SU-DHL-6 (cell line): ENCODE results near the gene RFTN1.

Experiments used
- H2AFZ ChIP-seq: fragments of 200-600 bp; sonication (generic); 2 replicates; pipeline ENCODE4 v1.6.1; 2014; ENCODE audit warnings: low read depth, mild to moderate bottlenecking, moderate library complexity, mixed read lengths, antibody characterized with exemption, low read length; ENCODE audit not compliant: severe bottlenecking
- H3F3A ChIP-seq: fragments of 200-600 bp; shearing (Covaris generic); 2 replicates; pipeline ENCODE4 v1.6.0; 2016; ENCODE audit warnings: antibody characterized with exemption, mild to moderate bottlenecking; ENCODE audit not compliant: insufficient read depth
- H3K27ac ChIP-seq: fragments of 200-600 bp; sonication (generic); 2 replicates; pipeline ENCODE4 v1.5.1; 2016; ENCODE audit warnings: low read depth, mild to moderate bottlenecking, low read length, moderate library complexity, mixed read lengths
- H3K27me3 ChIP-seq: fragments of 200-600 bp; sonication (generic), shearing (Covaris generic); 2 replicates; pipeline ENCODE4 v1.6.0; 2014; ENCODE audit warnings: mild to moderate bottlenecking, low read length
- H3K36me3 ChIP-seq: fragments of 200-600 bp; sonication (generic); 2 replicates; pipeline ENCODE4 v1.6.1; 2014; ENCODE audit warnings: mild to moderate bottlenecking, low read length, mixed read lengths
- H3K4me2 ChIP-seq: fragments of 300-600, 200-600 bp; shearing (Covaris generic), sonication (generic); 2 replicates; pipeline ENCODE4 v1.6.0; 2014; ENCODE audit warnings: low read length, low read depth, mild to moderate bottlenecking; ENCODE audit not compliant: poor library complexity, severe bottlenecking
- H3K4me3 ChIP-seq: fragments of 200-600 bp; sonication (generic); 2 replicates; pipeline ENCODE4 v1.5.1; 2014; ENCODE audit warnings: antibody characterized with exemption, low read length, mild to moderate bottlenecking, mixed read lengths; ENCODE audit not compliant: insufficient read depth, poor library complexity, severe bottlenecking
- H3K79me2 ChIP-seq: fragments of 200-600 bp; sonication (generic); 2 replicates; pipeline ENCODE4 v1.6.1; 2014; ENCODE audit warnings: mild to moderate bottlenecking, low read length, moderate library complexity; ENCODE audit not compliant: insufficient read depth
- H3K9ac ChIP-seq: fragments of 200-600 bp; sonication (generic); 2 replicates; pipeline ENCODE4 v1.7.0; 2014; ENCODE audit warnings: mild to moderate bottlenecking, low read length
- H3K9me2 ChIP-seq: fragments of 200-600 bp; sonication (generic); replicated peaks from 2 replicates; pipeline ENCODE4 v1.6.1; 2014; ENCODE audit warnings: low read length; ENCODE audit not compliant: insufficient read depth
- H3K9me3 ChIP-seq: fragments of 200-600 bp; sonication (generic); 2 replicates; pipeline ENCODE4 v1.6.1; 2014; ENCODE audit warnings: low read length, mixed read lengths; ENCODE audit not compliant: insufficient read depth
- H4K20me1 ChIP-seq: fragments of 200-600 bp; sonication (generic); 2 replicates; pipeline ENCODE4 v1.6.1; 2014; ENCODE audit warnings: low read depth, mild to moderate bottlenecking, antibody characterized with exemption, low read length, moderate library complexity, mixed read lengths
- EZH2phosphoT487 ChIP-seq: fragments of 200-600 bp; sonication (generic), shearing (Covaris generic); conservative IDR thresholded peaks from 2 replicates; pipeline ENCODE4 v1.6.1; 2018; ENCODE audit warnings: mild to moderate bottlenecking, antibody characterized with exemption, low read length, moderate library complexity, mixed read lengths
- TF ChIP-seq, protein P1 (sequence below): fragments of 200-600 bp; sonication (generic); IDR thresholded peaks from one replicate; pipeline ENCODE4 v1.5.1; 2017; ENCODE audit warnings: antibody characterized with exemption, mild to moderate bottlenecking, low read length, moderate library complexity; ENCODE audit not compliant: insufficient read depth, poor library complexity, severe bottlenecking

Gene RFTN1

DNA sequence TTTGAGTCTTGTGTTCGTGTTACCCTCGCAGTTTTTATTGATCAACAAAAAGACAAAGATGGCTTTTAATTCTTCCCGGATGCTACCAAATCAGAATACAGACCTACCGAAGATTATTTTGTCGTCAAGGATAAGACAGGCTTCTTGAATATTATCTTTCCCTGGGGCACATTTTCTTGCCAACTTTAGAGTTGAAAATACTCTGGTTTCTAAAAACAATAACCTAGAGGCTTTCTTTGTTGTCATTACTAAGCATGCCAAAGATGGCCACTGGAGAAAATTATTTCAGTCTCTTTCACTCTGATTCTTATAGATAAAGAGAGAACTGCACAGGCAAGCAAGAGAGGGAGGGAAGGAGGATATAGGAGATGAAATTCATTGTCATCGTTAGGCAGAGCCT, 214.6 kb downstream of the RFTN1 start:
- H3K36me3 ChIP-seq: peaks cover 22% of the 10 kb centered on the region
- no peak overlapping the region for H3K27ac ChIP-seq
- H2AFZ ChIP-seq: no peak overlapping the region
- H4K20me1 ChIP-seq: no peaks in the 10 kb centered on the region
- H3K79me2 ChIP-seq: no peaks in the 10 kb centered on the region
- H3K4me3 ChIP-seq: no peak overlapping the region
- H3K9me3 ChIP-seq: no peaks in the 10 kb centered on the region
- H3K4me2 ChIP-seq: no peak overlapping the region
- no peaks in the 10 kb centered on the region for H3K27me3 ChIP-seq
- no peak overlapping the region for H3K9ac ChIP-seq
- H3K9me2 ChIP-seq: no peaks in the 10 kb centered on the region
- no peak for TF ChIP-seq EZH2phosphoT487
- TF ChIP-seq, protein P1, sequence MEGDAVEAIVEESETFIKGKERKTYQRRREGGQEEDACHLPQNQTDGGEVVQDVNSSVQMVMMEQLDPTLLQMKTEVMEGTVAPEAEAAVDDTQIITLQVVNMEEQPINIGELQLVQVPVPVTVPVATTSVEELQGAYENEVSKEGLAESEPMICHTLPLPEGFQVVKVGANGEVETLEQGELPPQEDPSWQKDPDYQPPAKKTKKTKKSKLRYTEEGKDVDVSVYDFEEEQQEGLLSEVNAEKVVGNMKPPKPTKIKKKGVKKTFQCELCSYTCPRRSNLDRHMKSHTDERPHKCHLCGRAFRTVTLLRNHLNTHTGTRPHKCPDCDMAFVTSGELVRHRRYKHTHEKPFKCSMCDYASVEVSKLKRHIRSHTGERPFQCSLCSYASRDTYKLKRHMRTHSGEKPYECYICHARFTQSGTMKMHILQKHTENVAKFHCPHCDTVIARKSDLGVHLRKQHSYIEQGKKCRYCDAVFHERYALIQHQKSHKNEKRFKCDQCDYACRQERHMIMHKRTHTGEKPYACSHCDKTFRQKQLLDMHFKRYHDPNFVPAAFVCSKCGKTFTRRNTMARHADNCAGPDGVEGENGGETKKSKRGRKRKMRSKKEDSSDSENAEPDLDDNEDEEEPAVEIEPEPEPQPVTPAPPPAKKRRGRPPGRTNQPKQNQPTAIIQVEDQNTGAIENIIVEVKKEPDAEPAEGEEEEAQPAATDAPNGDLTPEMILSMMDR: no peak
- peaks cover 8% of the 10 kb centered on the region for H3F3A ChIP-seq

DNA sequence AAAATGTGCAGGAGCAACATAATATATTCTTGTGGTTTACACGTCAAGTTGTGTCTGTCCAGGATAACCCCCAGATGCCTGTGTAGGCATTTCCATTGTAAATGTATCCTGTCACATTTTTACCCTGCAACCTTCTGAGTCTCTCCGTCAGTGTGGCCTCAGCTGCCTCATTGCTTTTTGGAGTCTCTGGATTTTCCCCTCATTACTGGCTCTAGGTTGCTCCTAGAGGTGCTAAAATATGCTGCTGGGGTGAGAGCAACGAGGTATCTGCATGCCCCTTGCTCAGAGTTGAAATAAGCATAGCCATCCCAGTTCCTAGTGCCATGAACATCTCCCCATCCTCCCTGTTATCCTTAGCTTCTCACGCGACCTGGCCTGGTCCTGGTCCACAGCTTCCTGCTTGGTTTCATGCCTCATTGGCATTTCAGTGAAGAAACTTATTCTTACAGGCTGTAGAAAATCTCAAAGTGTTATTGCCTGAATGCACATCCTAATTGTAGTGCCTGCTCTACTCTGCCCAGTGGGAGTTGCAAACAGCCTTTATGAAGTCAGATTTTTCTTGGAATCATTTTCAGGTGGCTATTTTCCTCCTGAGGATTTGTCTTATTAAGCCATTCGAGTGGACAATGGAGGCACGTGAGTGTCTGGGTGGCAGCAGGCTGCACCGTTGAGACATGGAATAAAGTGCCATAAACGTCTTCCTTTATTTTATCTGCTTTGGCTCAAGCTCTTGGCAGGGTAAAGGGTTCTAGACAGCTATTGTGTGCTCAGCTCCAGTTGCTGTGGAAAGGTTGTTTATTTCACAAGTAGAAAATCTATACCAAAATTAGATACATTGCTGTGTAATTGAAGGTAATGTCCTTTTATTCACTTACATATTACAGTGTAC, 215.3 kb downstream of the RFTN1 start:
- Histone ChIP-seq H3K36me3 (peaks cover 28% of the 10 kb centered on the region), H3K4me2 (no peak overlapping the region), H3K79me2 (no peaks in the 10 kb centered on the region), H3K27ac (no peak overlapping the region), H4K20me1 (no peaks in the 10 kb centered on the region), H3F3A (peaks cover 3% of the 10 kb centered on the region), H3K9me2 (no peaks in the 10 kb centered on the region), H3K4me3 (no peak overlapping the region), H3K9me3 (peaks cover 6% of the 10 kb centered on the region; the same call in 1 of the 2 replicates), H2AFZ (no peak overlapping the region), H3K9ac (no peak overlapping the region), H3K27me3 (no peaks in the 10 kb centered on the region)
- no peak for TF ChIP-seq EZH2phosphoT487
- TF ChIP-seq, protein P1: no peak

DNA sequence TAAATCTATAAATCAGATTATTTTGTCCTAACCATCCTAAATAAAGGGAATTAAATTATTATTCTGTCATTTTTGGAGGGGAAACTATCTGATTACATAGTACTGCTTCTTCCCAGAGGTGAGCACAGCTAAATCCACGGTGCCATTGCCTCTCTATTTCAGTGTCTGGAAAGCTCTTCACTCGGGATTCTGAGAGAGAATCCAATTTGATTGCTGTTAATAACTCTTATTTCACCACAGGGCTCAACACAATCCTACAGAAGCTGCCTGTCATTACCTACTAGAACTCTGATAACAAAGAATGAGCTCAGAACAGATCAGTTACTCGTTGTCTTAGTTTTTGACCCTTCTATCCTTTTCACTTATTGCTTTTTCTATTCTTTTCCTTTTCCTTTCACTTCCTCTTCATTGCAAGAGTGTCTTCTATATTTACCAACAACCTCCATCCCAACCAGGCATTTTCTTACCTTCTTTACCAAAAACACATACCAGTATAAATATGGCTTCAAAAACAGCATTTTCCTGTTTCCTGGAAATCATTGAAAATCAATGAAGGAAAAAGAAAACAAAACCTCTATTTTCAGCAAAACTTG, 218.1 kb downstream of the RFTN1 start:
- H2AFZ ChIP-seq: no peak overlapping the region
- peaks cover 6% of the 10 kb centered on the region; the same call in 1 of the 2 replicates for H3K9me3 ChIP-seq
- H3K4me3 ChIP-seq: no peak overlapping the region
- H3K9me2 ChIP-seq: no peaks in the 10 kb centered on the region
- H3K79me2 ChIP-seq: no peaks in the 10 kb centered on the region
- no peak overlapping the region for H3K27ac ChIP-seq
- no peak for TF ChIP-seq EZH2phosphoT487
- H3F3A ChIP-seq: peaks cover 3% of the 10 kb centered on the region; the same call in 1 of the 2 replicates
- no peaks in the 10 kb centered on the region for H3K27me3 ChIP-seq
- H3K4me2 ChIP-seq: no peak overlapping the region
- H3K9ac ChIP-seq: no peak overlapping the region
- no peaks in the 10 kb centered on the region for H4K20me1 ChIP-seq
- peaks cover 35% of the 10 kb centered on the region for H3K36me3 ChIP-seq
